Cortex of kidney (tissue), 1 donor: Measurements from ENCODE around the gene SEC23IP.

ENCODE experiments used
- DNase-seq: peaks from one replicate; lab custom pipeline; 2025; lab: John Stamatoyannopoulos, UW

SEC23IP gene

GRCh38 chr10:119940487-119940886, 48.0 kb downstream of the SEC23IP start:
- DNase-seq, result no peak

- no peak for DNase-seq
These were observed 50.4 kb downstream of the SEC23IP start for GRCh38 chr10:119942973-119943372.

GRCh38 chr10:119945805-119946204, 53.3 kb downstream of the SEC23IP start:
- DNase-seq, result no peak

- no peak for DNase-seq
These were observed 54.8 kb downstream of the SEC23IP start for GRCh38 chr10:119947300-119947699.

GRCh38 chr10:119957451-119957850, 64.9 kb downstream of the SEC23IP start:
- DNase-seq, result no peak

- no peak for DNase-seq
These were observed 70.3 kb downstream of the SEC23IP start for GRCh38 chr10:119962837-119963236.

GRCh38 chr10:119967066-119967465, 74.5 kb downstream of the SEC23IP start:
- no peak for DNase-seq

- no peak for DNase-seq
These were observed 77.1 kb downstream of the SEC23IP start for GRCh38 chr10:119969609-119970008.

- DNase-seq, result no peak
These were observed 77.6 kb downstream of the SEC23IP start for GRCh38 chr10:119970107-119970506.

GRCh38 chr10:119970963-119971362, 78.4 kb downstream of the SEC23IP start:
- no peak for DNase-seq

GRCh38 chr10:119973281-119973680, 80.8 kb downstream of the SEC23IP start:
- DNase-seq, result no peak

GRCh38 chr10:119976421-119976820, 83.9 kb downstream of the SEC23IP start:
- DNase-seq, result no peak

GRCh38 chr10:119980956-119981750, 88.6 kb downstream of the SEC23IP start:
- DNase-seq, result no peak

- DNase-seq, result no peak
These were observed 89.3 kb downstream of the SEC23IP start for GRCh38 chr10:119981826-119982225.

GRCh38 chr10:119988333-119988732, 95.8 kb downstream of the SEC23IP start:
- no peak for DNase-seq

- no peak for DNase-seq
These were observed 97.4 kb downstream of the SEC23IP start for GRCh38 chr10:119989966-119990365.

- DNase-seq, result no peak
These were observed 98.5 kb downstream of the SEC23IP start for GRCh38 chr10:119991066-119991465.

- DNase-seq, result no peak
These were observed 99.3 kb downstream of the SEC23IP start for GRCh38 chr10:119991816-119992215.
